HG02852 (cell line): ENCODE measurements around the gene HAPLN2.

Experiments used
- ATAC-seq: cut with Tn5 transposase; IDR thresholded peaks from one replicate; pipeline ENCODE4 v1.9.1; 2021; ENCODE audit warnings: mild to moderate bottlenecking, moderate library complexity; ENCODE audit not compliant: unreplicated experiment

The HAPLN2 gene

GRCh38 chr1:156659988-156660751 is 41.0 kb downstream of the HAPLN2 start:
- no peak for ATAC-seq

- no peak for ATAC-seq
Observed at GRCh38 chr1:156660752-156661112, 41.5 kb downstream of the HAPLN2 start.

- ATAC-seq = no peak
Observed at GRCh38 chr1:156662005-156662799, 43.0 kb downstream of the HAPLN2 start.

- ATAC-seq = no peak
Observed at GRCh38 chr1:156662800-156663055, 43.5 kb downstream of the HAPLN2 start.

GRCh38 chr1:156663178-156663577 is 44.0 kb downstream of the HAPLN2 start:
- no peak for ATAC-seq

- ATAC-seq = no peak
Observed at GRCh38 chr1:156664046-156664766, 45.0 kb downstream of the HAPLN2 start.

- ATAC-seq = no peak
Observed at GRCh38 chr1:156664767-156665411, 45.7 kb downstream of the HAPLN2 start.

- no peak for ATAC-seq
Observed at GRCh38 chr1:156665539-156665938, 46.3 kb downstream of the HAPLN2 start.

GRCh38 chr1:156666862-156667609 is 47.8 kb downstream of the HAPLN2 start:
- no peak for ATAC-seq

GRCh38 chr1:156667610-156667967 is 48.4 kb downstream of the HAPLN2 start:
- no peak for ATAC-seq

GRCh38 chr1:156667968-156668709 is 48.9 kb downstream of the HAPLN2 start:
- ATAC-seq = no peak

GRCh38 chr1:156668801-156669637 is 49.8 kb downstream of the HAPLN2 start:
- ATAC-seq = no peak

GRCh38 chr1:156669794-156670193 is 50.6 kb downstream of the HAPLN2 start:
- no peak for ATAC-seq

- no peak for ATAC-seq
Observed at GRCh38 chr1:156670359-156670758, 51.1 kb downstream of the HAPLN2 start.

- ATAC-seq = no peak
Observed at GRCh38 chr1:156670791-156671190, 51.6 kb downstream of the HAPLN2 start.

GRCh38 chr1:156671804-156672203 is 52.6 kb downstream of the HAPLN2 start:
- no peak for ATAC-seq

- no peak for ATAC-seq
Observed at GRCh38 chr1:156673387-156674121, 54.3 kb downstream of the HAPLN2 start.
